GM18873 (cell line): Measurements from ENCODE around the gene KRT86.
"Not testable (repeated sequence)": the region's sequence is repeated elsewhere in the genome, so short reads cannot be mapped to it uniquely, and the experiment has no call there.

Experiments
- ATAC-seq: cut with Tn5 transposase; IDR thresholded peaks from one replicate; pipeline ENCODE4 v1.9.1; 2021; ENCODE audit warnings: mild to moderate bottlenecking, moderate library complexity, moderate number of reproducible peaks; ENCODE audit not compliant: unreplicated experiment, low FRiP score

Gene KRT86

DNA sequence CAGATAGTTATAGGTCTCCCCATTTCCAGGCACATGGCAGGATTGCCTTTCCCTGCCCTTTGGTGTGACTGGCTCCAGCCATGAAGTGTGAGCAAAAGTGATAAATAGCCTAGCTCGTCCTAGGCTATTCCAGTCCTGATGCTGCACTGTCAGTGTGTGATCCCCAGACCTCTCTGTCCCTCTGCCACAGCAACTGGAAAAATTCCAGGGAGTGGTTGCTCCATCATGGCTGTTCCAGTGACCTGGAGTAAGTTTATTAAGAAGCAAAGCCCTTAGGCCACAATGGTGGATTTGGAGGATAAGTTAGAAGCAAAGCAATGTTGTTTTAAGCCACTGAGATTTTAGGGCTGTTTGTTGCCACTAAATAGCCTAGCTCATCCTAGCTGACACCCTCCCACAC lies 56.6 kb downstream of the KRT86 start:
- no peak for ATAC-seq

DNA sequence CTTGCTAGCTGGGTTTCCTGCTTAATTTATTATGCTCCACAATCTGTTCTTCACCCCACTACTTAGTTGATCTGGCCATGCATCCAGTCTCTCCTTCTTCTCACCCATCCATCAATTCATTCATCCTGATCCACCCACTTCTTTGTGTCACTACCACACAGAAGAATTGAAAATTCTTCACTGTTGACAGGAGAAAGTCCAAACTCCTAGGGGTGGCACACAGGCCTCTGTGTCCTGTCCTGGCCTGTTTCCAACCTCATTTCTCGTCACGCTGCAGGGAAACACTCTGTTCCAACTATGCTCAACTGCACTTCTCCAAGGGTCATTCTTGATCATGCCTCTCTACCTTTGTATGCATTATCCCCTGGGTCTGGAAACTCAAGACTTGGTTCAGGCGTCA lies 57.4 kb downstream of the KRT86 start:
- ATAC-seq = no peak

DNA sequence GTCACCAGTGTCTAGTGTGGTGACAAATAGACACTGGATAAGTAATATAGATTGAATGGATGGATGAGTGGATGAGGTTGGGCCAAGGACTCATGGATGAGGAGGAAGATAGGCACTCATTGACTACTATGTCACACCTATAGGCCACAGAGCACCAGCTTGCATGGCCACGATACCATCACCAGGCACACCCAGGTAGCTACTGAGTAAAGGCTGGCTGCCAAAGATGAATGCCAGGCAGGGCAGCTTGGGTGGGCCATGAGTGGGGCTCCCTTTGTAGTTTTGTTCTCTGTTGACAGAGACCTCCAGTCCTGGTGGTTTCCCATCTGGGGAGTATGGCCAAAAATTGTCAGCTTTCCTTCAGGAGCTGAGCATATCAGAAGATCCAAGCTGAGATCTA lies 57.9 kb downstream of the KRT86 start:
- no peak for ATAC-seq

DNA sequence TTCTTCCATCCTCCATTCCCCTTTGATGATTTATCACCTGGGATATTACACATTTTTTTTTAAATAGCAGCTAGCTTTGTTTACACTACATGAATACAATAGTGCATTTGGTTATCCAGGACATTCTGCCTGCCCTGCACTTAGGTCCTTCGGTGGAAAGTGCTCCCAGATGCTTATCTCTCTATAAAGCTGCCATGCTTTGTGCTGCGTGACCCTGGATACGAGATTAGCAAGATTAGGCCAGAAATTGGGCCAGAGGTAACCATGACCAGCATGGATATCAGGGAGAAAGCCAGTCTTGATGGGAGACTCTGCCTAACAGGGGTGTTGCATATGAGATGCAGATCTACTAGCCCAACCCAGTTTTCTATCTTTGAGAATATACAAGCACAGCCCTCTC lies 58.9 kb downstream of the KRT86 start:
- ATAC-seq = no peak

DNA sequence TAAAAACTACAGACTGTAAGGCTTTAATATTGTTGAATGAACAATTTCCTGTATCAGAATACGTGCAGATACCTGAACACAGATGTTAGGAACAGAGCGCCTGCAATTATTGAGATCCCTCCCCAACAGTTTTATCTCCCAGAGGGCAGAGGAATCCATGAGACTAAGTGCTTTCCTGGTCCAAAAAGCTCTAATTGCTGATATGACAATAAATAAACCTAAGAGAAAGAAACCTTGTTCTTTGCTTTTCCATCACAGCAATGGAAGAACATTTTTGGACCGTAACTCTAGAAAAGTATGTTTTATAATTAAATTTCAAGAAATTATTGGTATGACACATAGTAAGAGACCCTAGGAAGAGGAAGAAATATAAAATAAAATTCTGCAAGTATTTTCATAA lies 59.7 kb downstream of the KRT86 start:
- no peak for ATAC-seq

DNA sequence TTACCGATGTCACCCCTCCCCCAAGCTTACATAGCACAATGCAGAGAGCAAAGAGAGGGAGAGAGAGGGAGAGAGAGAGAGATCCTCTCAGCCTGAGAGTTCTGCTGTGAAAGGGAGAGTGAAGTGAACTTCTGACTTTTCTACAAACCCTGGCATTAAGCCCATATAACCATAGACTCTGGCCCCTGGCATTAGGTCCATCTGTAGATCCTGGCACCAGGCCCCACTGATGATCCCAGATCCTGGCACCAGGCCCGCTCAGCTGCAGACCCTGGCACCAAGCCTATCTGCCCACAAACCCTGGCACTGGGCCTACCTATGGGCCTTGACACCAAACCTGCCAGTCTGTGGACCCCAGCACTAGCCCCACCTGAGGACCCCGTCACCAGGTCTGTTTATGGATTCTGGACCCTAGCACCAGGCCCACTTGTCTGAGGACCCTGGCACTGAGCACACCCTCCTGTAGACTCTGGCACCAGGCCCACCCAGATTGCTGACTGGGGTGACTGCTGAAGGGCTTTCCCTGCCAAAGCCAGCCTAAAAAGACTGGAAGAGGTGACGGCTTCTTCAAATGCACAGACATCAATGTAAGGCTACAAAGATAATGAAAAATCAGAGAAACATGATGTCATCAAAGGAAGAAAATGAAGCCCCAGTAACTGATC lies 61.3 kb downstream of the KRT86 start:
- no peak for ATAC-seq

DNA sequence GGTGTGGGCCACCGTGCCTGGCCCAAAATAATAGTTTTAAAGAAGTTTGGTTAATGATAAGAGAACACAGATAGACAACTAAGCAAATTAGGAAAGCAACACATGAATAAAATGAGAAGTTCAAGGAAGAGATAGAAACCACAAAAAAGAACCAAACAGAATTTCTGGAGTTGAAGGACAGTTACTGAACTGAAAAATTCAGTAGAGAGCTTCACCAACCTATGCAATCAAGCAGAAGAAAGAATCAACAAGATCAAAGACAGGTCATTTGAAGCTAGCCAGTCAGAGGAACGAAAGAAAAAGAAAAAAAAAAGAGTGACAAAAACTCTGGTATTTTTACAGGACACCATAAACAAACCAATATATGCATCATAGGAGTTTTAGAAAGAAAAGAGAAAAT lies 62.2 kb downstream of the KRT86 start:
- no peak for ATAC-seq

DNA sequence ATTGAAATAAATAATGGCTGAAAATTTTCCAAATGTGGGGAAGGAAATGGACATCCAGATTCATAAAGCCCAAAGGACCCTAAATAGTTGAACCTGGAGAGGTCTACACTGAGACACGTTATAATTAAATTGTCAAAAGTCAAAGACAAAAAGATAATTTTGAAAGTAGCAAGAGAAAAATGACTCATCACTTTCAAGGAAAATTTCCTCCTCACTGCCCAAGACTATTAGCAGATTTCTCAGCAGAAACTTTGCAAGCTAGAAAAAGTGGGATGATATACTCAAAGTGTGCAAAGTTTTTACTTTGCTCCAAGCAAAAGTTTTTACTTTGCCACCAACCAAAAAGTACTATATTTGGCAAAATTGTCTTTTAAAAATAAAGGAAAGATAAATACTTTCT lies 62.6 kb downstream of the KRT86 start:
- no peak for ATAC-seq

DNA sequence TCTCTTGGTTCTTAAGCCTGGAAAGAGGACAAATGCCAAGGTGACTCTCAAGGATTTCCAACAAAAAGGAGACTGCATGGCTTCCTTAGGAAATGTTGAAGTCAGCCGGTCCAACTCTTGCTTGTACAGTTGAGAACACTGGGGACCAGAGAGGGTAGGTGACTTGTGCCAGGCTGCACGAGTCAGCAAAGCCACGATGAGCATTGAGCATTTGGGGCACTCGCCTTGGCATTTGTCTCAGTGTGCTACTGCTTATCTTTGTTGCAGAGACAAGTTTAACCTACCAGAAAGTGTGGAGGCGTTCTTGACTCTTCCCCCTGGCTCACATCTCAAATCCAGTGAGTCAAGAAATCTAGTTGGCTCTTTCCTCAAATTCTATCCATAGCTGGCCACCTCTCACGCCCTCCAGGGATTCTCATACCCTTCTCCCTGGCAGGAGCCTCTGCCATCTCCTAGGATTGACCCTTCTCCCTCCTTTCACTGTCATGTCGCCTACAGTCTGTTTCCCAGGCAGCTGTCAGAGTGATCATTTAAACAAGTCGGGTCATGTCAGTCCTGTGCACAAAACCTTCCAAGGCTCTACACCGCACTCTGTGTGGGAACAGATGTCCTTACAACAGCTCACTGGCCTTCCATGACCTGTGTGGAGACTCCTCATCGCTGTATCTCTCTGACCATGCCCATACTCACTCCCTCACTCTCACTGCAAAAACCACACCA lies 64.0 kb downstream of the KRT86 start:
- ATAC-seq = no peak

DNA sequence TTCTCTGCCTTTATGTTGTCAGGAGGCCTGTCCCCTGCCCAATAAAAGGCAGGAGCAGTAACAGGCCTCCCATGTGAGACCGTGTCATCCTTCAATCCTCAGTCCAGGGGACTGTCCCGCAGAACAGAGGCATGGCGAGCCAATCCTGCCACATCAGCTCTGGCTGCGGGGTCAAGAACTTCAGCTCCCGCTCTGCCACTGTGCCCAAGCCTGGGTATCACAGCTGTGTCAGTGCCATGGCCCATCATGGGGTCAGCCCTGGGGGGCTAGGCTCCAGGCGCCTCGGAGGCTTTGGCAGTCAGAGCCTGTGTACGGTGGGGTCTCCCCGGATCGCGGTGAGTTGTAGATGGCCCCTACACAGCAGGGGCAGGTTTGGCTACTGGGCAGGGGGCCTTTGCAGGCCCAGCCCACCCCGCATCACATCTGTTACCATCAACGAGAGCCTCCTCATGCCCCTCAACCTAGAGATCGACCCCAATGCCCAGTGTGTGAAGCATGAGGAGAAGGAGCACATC lies 66.7 kb downstream of the KRT86 start:
- no peak for ATAC-seq

DNA sequence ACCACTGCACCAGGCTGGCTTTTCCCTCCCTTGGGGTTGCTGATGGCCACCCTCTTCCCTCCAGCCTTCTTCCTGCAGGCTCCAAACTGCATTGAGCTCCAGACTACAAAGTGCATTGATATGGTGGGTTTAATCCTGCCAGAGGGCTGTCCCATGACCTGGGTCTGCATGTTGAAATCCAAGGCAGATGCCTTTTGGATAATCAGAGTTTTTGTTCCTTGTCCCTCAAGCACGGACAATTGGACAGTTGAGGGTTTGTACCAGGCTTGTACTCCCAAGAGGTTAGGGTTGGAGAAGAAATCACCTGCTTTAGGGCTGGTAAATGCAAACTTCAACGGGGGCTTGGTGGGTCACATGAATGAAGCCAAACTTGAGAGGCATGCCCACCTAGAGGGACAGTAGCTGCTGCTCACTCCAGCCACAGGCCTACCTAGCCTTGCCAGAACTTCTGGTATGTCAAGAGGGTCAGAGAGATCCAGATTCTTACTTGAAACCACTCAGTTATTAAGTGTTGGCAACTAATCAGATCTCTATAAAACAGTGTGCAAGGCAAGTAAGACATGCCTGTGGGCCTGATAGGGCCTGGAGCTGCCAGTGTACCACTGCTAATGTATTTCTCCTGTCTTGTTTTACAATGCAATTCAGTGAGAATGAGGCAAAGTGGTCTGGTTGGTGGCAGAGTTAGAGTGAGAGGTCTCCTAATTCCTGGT lies 68.5 kb downstream of the KRT86 start:
- no peak for ATAC-seq

DNA sequence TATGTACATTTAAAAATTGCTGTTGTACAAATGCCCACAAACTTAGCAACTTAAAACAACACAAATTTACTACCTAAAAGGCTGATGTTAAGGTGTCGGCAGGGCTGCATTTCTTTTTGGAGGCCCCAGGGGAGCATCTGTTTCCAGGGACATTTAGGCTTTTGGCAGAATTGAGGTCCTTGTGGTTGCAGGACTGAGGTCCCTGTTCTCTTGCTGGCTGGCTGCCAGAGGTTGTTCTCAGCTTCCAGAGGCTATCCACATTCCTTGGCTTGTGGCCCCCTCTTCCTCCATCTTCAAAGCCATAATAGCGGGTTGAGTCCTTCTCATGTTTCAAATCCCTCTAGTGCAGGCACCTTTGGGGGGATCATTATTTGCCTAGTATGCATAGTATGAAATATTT lies 69.1 kb downstream of the KRT86 start:
- ATAC-seq = no peak

DNA sequence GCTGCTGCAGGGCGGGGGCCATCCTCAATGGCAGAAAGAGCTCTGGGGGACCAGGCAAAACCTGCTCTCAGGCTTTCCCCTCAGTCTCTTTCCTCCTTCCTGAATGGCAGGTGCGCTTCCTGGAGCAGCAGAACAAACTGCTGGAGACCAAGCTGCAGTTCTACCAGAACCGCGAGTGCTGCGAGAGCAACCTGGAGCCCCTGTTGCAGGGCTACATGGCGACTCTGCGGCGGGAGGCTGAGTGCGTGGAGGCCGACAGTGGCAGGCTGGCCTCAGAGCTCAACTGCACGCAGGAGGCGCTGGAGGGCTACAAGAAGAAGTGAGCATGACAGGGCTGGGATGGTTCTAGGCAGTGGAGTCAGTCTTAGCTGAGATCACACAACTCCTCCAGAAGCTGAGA lies 69.7 kb downstream of the KRT86 start:
- no peak for ATAC-seq

DNA sequence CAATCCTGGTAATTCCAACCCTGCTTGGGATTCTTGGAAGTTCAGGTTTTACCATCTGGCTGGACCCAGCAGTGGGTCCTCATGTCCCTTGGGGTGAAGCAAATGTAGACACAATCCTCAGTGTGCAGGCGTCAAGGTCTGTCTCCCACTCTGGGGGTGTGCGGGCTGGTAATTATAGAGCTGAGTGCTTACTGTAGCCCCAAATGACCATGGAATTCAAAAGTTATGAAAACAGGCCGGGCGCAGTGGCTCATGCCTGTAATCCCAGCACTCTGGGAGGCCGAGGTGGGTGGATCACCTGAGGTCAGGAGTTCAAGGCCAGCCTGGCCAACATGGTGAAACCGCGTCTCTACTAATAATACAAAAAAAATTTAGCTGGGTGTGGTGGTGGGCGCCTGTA lies 70.6 kb downstream of the KRT86 start:
- ATAC-seq = not testable (repeated sequence)

DNA sequence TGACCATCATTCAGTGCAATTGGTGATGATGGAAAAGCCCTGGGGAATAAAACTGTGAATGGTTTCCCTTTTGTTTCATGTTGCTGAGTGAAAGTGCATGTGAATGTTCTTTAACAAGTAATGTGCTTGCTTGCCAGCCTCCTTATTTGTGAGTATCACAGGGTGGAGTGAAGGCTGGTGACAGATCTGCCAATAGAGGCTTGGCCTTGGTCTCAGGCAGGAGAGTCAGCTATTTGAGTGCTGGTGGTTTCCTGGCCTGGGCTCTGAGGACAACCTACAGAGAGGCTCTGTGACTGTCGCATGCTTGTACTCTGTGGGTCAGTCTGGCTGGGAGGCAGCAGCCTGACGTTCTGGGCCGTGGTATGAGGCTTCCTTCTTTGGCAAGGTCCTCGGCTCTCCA lies 72.1 kb downstream of the KRT86 start:
- ATAC-seq = no peak

DNA sequence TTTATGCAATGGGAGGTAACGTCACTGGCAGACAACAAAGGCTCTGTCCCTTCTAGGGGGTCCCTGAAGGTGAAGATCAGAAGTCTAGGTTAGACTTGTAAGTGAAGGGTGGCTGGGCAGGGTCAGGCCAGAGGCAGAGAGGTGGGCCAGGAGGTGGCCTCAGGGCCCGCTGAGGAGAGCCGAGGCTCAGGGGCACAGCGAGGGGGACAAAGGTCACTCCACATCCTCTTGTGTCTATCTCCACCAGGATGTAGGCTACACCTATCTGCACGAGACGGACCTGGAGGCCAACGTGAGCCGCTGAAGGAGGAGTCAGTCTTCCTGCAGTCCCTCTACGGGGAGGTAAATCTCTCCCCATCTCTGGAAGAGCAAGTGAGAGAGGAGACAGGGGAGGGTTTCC lies 72.6 kb downstream of the KRT86 start:
- ATAC-seq = no peak

DNA sequence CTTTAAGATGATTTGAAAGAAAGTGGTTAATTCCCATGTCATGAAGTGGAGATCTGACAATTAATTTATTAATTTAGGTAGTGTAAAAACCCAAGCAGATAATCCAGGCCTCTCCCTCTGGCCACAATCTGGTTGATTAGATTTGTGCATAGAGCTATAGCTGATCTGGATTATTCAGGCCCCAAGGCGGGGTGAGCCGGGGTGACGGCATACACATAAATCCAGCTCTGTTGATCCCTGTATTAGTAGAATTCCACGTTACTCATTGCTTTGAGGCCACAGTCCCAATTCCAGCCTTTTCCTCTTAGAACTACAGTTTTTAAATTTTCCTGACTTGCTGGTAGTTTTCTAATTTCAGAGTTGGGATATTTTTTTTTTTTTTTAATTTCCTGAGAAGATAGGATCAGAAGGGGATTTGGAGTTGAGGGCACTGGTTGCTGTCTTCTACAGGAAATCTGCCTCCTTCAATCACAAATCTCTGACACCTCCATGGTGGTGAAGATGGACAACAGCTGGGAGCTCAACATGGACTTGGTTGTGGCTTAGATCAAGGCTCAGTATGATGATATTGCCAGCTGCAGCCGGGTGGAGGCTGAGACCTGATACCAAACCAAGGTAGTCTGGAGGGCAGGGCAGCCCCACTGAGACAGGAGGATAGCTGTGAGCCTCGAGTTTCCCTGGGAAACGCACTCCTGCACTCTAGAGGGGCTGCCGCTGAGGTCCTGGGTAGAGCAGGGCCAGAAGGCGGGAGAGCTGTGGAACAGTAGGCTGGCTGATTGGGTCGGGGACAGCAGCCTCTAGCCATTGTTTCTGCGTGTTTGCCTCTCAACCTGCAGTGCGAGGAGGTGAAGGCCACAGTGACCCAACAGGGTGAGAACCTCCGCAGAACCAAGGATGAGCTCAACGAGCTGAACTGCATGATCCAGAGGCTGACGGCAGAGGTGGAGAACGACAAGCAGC lies 73.4 kb downstream of the KRT86 start:
- ATAC-seq = no peak

DNA sequence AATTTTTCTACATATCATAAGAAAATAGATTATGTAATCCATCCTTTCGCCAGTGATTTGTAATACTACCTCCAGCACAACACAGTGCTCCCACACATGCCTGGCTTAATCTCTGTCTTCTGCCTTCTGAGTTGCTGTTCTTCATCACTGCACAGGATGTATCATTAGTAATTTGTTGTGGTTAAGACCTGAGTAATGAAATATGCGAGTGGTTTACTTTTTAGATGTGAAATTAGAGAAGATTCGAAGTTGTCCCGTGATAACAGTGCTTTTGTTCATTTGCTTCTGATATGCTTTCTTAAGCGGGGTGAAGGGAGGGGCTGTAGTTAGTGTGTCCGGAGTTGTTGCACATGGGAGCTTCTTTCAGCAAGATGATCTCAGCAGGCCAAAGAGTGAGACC lies 74.8 kb downstream of the KRT86 start:
- ATAC-seq = no peak

DNA sequence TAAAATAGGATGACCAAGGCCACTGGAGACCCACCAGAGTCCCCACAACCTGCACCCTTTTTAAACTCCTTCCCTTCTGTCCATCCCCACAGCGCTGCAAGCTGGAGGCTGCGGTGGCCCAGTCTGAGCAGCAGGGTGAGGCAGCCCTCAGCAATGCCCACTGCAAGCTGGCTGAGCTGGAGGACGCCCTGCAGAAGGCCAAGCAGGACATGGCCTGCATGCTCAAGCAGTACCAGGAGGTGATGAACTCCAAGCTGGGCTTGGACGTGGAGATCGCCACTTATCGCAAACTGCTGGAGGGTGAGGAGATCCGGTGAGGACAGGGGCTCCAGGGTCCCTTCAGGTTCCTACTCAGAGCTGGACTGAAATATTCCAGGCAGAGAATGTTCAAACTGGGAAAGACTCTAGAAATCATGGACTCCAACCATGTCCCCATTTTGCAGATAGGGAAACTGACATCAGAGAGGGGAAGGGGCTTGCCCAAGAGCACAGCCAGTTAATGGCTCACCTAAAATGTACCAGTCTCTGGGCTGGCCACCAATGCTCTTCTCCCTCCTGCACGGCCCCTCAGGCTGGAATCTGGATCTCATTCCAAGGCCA lies 75.7 kb downstream of the KRT86 start:
- ATAC-seq = no peak

DNA sequence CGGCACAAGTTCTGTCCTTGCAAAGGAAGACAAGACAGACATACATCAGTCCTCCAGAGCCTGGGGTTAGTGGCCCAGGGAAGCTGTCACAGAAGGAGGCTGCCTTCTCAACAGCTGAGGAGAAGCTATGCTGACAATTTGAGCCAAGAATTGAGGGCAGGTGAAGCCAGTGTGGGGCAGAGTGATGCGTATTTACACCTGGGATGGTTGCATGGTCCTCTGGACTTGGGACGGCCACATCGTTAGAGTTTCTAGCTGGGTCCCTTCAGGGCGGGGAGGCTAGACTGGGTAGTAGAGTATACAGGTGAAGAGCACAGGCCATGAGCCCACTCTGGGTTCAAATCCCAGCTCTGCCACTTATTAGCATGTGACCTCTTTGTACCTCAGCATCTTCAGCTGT lies 76.3 kb downstream of the KRT86 start:
- no peak for ATAC-seq
